H1 (cell line): ENCODE results near the gene NUP188. TPM values are rescaled to one million over a fixed set of nuclear protein-coding genes. Genes with fewer than 3 reads are reported as not detected.

Experiments
- PHF8 ChIP-seq: fragments of 200-600 bp; sonication (generic); conservative IDR thresholded peaks from 2 replicates; pipeline ENCODE4 v1.7.1; 2012; ENCODE audit warnings: low read depth, mild to moderate bottlenecking, inconsistent platforms, low read length, moderate library complexity
- RNF2 ChIP-seq: fragments of 200-900, 300-1000 bp; sonication (generic); IDR thresholded peaks from 2 replicates; pipeline ENCODE4 v1.7.1; 2016; ENCODE audit warnings: borderline replicate concordance, low read depth, mild to moderate bottlenecking, antibody characterized with exemption, low read length; ENCODE audit not compliant: poor library complexity, severe bottlenecking; ENCODE audit errors: missing control alignments
- SP1 ChIP-seq: IDR thresholded peaks from 2 replicates; pipeline ENCODE4 v1.6.1; 2011; ENCODE audit warnings: low read depth, low read length
- SUZ12 ChIP-seq: fragments of 200-600 bp; sonication (generic); IDR thresholded peaks from 2 replicates; pipeline ENCODE4 v1.6.1; 2012; ENCODE audit warnings: mild to moderate bottlenecking, inconsistent platforms, low read length, moderate library complexity, mixed read lengths
- TEAD4 ChIP-seq: IDR thresholded peaks from 2 replicates; pipeline ENCODE4 v1.6.1; 2012; ENCODE audit warnings: low read depth, low read length, inconsistent platforms, mixed read lengths
- polyA plus RNA-seq, 7 experiments: library from polyadenylated mRNA; depleted of rRNA in 3 of 7; stranded (reverse) in 5 of 7; unstranded in 2 of 7; fragments of >200 nt in 5 of 7; fragments of 200-250 nt in 2 of 7; gene quantifications; 1 replicate in 5 of 7; 2 replicates in 1 of 7; 4 replicates in 1 of 7; pipeline versions ENCODE4 v1.2.1 to v1.2.3, GENCODE V29; 2011 to 2013; ENCODE audit warnings: missing spikeins in 2 of 7, mixed read lengths in 2 of 7
- total RNA-seq: library from RNA; stranded (reverse); fragmentation: NEBNext Ultra II Directional; extraction: Animal tissue kit (Norgen Biotek cat#: 25700); gene quantifications from 2 replicates; pipeline ENCODE4 v1.2.1, GENCODE V29; 2021
- TF ChIP-seq, protein P1 (sequence below): IDR thresholded peaks from 2 replicates; pipeline ENCODE4 v1.6.1; 2012; ENCODE audit warnings: low read length, inconsistent platforms
- TF ChIP-seq, protein P2 (sequence below): IDR thresholded peaks from 2 replicates; pipeline ENCODE4 v1.6.1; 2012; ENCODE audit warnings: inconsistent platforms
- TF ChIP-seq, protein P3 (sequence below), 3 experiments: IDR thresholded peaks; 1 replicate in 2 of 3; 2 replicates in 1 of 3; pipeline versions ENCODE4 v1.5.1 to v1.6.1; 2011; ENCODE audit warnings: low read length in 3 of 3, mild to moderate bottlenecking in 3 of 3, inconsistent platforms in 2 of 3, low read depth in 1 of 3, moderate library complexity in 1 of 3; ENCODE audit not compliant: insufficient read depth in 1 of 3; ENCODE audit errors: control extremely low read depth in 1 of 3

Gene NUP188
- total and polyA plus RNA-seq, 2 of the 8 experiments (the other 6 are each of a cell fraction or from before 2014, with no cell fraction given) = 90.1 to 111 TPM

DNA sequence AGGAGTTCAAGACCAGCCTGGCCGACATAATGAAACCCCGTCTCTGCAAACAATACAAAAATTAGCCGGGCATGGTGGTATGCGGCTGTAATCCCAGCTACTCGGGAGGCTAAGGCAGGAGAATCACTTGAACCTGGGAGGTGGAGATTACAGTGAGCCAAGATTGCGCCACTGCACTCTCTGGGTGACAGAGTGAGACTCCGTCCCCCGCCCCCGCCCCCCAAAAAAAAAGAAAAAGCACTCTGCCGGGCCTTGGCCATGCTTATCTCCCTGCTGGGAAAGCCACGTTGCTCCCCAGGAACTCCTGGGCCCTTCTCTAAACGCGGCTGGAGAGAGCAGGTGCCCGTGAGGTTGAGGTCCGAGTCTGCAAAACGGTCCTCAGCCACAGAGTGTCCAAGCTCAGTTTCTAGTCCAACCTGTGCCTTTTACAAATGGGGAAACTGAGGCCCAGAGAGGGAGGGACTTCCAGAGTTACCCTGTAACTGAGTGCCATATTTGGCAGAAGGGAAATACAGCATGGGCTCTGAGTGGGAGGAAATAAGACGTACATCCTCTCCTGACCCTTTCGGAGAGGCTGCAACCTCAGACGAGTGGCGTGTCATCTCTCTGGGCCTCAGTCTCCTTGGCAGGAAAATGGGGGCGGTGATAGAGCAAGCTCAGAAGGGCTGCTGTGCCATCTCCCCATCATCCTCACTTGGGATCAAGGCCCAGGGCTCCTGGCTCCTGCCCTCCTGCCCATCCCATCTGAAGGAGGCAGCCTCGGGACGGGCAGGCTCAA is 33.3 kb upstream of the NUP188 start (continued):
- TF ChIP-seq, protein P1, sequence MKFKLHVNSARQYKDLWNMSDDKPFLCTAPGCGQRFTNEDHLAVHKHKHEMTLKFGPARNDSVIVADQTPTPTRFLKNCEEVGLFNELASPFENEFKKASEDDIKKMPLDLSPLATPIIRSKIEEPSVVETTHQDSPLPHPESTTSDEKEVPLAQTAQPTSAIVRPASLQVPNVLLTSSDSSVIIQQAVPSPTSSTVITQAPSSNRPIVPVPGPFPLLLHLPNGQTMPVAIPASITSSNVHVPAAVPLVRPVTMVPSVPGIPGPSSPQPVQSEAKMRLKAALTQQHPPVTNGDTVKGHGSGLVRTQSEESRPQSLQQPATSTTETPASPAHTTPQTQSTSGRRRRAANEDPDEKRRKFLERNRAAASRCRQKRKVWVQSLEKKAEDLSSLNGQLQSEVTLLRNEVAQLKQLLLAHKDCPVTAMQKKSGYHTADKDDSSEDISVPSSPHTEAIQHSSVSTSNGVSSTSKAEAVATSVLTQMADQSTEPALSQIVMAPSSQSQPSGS = no peak
- TF ChIP-seq PHF8 = no peak
- TF ChIP-seq RNF2 = no peak
- TF ChIP-seq, protein P2, sequence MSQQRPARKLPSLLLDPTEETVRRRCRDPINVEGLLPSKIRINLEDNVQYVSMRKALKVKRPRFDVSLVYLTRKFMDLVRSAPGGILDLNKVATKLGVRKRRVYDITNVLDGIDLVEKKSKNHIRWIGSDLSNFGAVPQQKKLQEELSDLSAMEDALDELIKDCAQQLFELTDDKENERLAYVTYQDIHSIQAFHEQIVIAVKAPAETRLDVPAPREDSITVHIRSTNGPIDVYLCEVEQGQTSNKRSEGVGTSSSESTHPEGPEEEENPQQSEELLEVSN = no peak
- no peak for TF ChIP-seq SP1
- no peak for TF ChIP-seq TEAD4
- TF ChIP-seq, protein P3, sequence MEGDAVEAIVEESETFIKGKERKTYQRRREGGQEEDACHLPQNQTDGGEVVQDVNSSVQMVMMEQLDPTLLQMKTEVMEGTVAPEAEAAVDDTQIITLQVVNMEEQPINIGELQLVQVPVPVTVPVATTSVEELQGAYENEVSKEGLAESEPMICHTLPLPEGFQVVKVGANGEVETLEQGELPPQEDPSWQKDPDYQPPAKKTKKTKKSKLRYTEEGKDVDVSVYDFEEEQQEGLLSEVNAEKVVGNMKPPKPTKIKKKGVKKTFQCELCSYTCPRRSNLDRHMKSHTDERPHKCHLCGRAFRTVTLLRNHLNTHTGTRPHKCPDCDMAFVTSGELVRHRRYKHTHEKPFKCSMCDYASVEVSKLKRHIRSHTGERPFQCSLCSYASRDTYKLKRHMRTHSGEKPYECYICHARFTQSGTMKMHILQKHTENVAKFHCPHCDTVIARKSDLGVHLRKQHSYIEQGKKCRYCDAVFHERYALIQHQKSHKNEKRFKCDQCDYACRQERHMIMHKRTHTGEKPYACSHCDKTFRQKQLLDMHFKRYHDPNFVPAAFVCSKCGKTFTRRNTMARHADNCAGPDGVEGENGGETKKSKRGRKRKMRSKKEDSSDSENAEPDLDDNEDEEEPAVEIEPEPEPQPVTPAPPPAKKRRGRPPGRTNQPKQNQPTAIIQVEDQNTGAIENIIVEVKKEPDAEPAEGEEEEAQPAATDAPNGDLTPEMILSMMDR (IDR thresholded peaks at IDR 0.05; ENCODE audit: control extremely low read depth in 1 of 3, insufficient read depth in 1 of 3, low read depth in 1 of 3, low read length in 3 of 3) = no peak
- TF ChIP-seq SUZ12 = no peak
- TF ChIP-seq, all 59 proteins: peak for 0
